Lower leg skin (tissue), 4 donors: ENCODE results near the gene DOCK11. TPM values are rescaled to one million over a fixed set of nuclear protein-coding genes. Genes with fewer than 3 reads are reported as not detected.
"Not testable (repeated sequence)": the region's sequence is repeated elsewhere in the genome, so short reads cannot be mapped to it uniquely, and the experiment has no call there.

Source experiments
- DNase-seq, 2 donors: peaks; one replicate each; pipeline ENCODE4 v3.0.0-alpha.2; 2019; ENCODE audit warnings: low spot score in 2 of 2
- H3K4me3 ChIP-seq: fragments of 200-600 bp; sonication (generic); 2 replicates; pipeline ENCODE4 v1.5.1; 2017; ENCODE audit warnings: mild to moderate bottlenecking, low read depth; ENCODE audit not compliant: poor library complexity, severe bottlenecking
- POLR2A ChIP-seq, 2 donors: fragments of 450-650 bp; IDR thresholded peaks; one replicate each; pipeline ENCODE4 v1.6.1; 2016 to 2017; ENCODE audit warnings: antibody characterized with exemption in 2 of 2, mild to moderate bottlenecking in 1 of 2, moderate library complexity in 1 of 2
- WGBS, 2 donors: methylation state at CpG; one replicate each; pipeline ENCODE4 v1.1.5; 2018; 5-methylcytosine and 5-hydroxymethylcytosine counted together
- intact Hi-C: fragments of 100-400 bp; cut with DNase I; formaldehyde crosslinking; loops from one replicate; pipeline ENCODE4 v1.15.0; 2023; ENCODE audit warnings: low total_unique reads
- total RNA-seq, 4 donors: library from RNA; depleted of rRNA; stranded (reverse); fragments of >200 nt; gene quantifications; one replicate each; pipeline ENCODE4 v1.1.0, GENCODE V29; 2016
- TF ChIP-seq, protein P1 (sequence below), 3 donors: fragments of 450-650 bp; IDR thresholded peaks; one replicate each; pipeline ENCODE4 v1.5.1; 2016; ENCODE audit warnings: antibody characterized with exemption in 3 of 3, mild to moderate bottlenecking in 3 of 3, moderate library complexity in 2 of 3

The DOCK11 gene
- total RNA-seq, 4 donors from 2014 or later: 3.5 to 11.1 (median 5.5) TPM

DNA sequence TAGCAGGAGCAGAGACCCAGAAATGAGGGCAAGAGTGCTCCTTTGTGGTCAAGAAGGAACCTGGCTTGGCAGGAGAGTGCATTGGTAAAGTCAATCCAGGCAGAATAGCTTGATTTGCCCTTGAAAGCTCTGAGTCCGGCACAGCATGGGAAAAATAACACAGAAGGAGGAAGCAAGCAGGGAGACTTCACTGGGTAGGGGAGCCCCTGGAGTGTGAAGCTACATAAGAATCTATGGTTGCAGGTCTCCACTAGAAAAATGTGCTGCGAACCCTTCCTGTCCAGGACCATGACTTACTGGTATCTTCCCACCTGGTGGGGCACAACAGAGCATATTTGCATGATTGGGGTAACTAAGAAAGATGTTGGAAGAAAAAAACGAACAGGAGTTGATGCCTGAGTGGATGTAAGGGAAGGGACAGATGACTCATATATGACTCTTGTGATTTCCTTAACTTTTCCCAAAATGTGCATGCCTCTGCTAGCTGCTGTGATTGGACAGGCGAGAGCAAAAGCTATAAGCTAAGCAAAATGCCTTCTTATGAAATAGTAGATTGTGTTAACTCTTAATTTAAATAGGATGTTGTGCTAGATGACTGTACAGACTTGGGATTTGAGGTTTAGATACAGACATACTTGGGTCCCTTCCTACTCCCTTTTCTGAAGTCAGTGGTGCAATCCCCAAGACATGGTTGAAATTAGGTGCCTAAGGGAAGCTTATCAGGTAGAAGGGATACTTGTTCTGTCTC lies 235.1 kb downstream of the DOCK11 start:
- DNase-seq: no peak
- TF ChIP-seq POLR2A (IDR thresholded peaks at IDR 0.05): no peak
- TF ChIP-seq, protein P1, sequence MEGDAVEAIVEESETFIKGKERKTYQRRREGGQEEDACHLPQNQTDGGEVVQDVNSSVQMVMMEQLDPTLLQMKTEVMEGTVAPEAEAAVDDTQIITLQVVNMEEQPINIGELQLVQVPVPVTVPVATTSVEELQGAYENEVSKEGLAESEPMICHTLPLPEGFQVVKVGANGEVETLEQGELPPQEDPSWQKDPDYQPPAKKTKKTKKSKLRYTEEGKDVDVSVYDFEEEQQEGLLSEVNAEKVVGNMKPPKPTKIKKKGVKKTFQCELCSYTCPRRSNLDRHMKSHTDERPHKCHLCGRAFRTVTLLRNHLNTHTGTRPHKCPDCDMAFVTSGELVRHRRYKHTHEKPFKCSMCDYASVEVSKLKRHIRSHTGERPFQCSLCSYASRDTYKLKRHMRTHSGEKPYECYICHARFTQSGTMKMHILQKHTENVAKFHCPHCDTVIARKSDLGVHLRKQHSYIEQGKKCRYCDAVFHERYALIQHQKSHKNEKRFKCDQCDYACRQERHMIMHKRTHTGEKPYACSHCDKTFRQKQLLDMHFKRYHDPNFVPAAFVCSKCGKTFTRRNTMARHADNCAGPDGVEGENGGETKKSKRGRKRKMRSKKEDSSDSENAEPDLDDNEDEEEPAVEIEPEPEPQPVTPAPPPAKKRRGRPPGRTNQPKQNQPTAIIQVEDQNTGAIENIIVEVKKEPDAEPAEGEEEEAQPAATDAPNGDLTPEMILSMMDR (IDR thresholded peaks at IDR 0.05): no peak
- 53 to 56% methylated on average over 4 of the region's 4 CpGs for whole genome bisulfite sequencing, 2 donors
- intact Hi-C loops: no loop called here
- no peak overlapping the region for H3K4me3 ChIP-seq

DNA sequence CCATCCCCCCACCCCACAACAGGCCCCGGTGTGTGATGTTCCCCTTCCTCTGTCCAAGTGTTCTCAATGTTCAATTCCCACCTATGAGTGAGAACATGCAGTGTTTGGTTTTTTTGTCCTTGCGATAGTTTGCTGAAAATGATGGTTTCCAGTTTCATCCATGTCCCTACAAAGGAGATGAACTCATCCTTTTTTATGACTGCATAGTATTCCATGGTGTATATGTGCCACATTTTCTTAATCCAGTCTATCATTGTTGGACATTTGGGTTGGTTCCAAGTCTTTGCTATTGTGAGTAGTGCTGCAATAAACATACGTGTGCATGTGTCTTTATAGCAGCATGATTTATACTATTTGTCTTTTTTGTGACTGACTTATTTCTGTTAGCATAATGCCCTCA lies 236.9 kb downstream of the DOCK11 start:
- DNase-seq, intact Hi-C loops, H3K4me3 ChIP-seq: not testable (repeated sequence)
- WGBS, 2 donors: 94 to 96% methylated on average over 3 of the region's 3 CpGs

DNA sequence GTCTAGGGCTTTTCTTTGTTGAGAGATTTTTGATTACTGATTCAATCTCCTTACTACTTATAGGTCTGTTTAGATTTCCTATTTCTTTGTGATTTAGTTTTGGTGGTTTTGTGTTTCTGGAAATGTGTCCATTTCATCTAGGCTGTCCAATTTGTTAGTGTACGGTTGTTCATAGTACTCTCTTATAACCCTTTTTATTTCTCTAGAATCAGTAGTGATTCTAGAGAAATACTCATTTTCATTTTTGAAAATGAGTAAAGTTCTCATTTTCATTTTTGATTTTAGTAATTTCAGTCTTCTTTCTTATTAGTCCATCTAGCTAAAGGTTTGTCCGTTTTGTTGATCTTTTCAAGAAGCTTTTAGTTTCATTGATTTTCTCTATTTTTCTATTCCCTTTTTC lies 239.3 kb downstream of the DOCK11 start:
- 85 to 92% methylated on average over 2 of the region's 2 CpGs for WGBS, 2 donors
- TF ChIP-seq, protein P1 (IDR thresholded peaks at IDR 0.05): no peak
- no peak for TF ChIP-seq POLR2A (IDR thresholded peaks at IDR 0.05)
- DNase-seq: no peak

More for the DNA sequence above, 239.3 kb downstream of the DOCK11 start:
- intact Hi-C loops: no loop called here
- no peak overlapping the region for H3K4me3 ChIP-seq

Other genes with a start within 250 kb of the DOCK11 start
- 10 to 100 TPM in 1 of 4 donors, 1 to 10 TPM in 3; 9.5 to 10.4 (median 9.8) TPM for gene WDR44, start 149.7 kb upstream of the DOCK11 start, total RNA-seq
- 10 to 100 TPM; 14.4 to 33.0 (median 19.5) TPM for gene IL13RA1, start 231.8 kb downstream of the DOCK11 start, total RNA-seq